ENCODE results near the gene TSEN15.

GRCh38 chr1:184061396-184062003 is 10.0 kb downstream of the TSEN15 start:
- no peak for TF ChIP-seq CTCF (IDR thresholded peaks at IDR 0.05)
- TF ChIP-seq POLR2A (IDR thresholded peaks at IDR 0.05): no peak

All from right lobe of liver (tissue), 4 donors.